Progenitor cell of endocrine pancreas (in vitro differentiated cells): ENCODE measurements around the gene TMEM229B. TPM values are rescaled to one million over a fixed set of nuclear protein-coding genes. Genes with fewer than 3 reads are reported as not detected.
"Not testable (repeated sequence)": the region's sequence is repeated elsewhere in the genome, so short reads cannot be mapped to it uniquely, and the experiment has no call there.

Experiments
- DNase-seq: peaks from one replicate; pipeline ENCODE4 v3.0.0; 2021; ENCODE audit warnings: low spot score; ENCODE audit not compliant: unreplicated experiment
- H3K27ac Mint-ChIP-seq: 2 replicates; pipeline ENCODE4 v1.8.0; 2021; ENCODE audit warnings: mild to moderate bottlenecking, moderate library complexity, mixed read lengths
- H3K27me3 Mint-ChIP-seq: 2 replicates; pipeline ENCODE4 v1.8.0; 2021; ENCODE audit warnings: mixed read lengths
- H3K36me3 Mint-ChIP-seq: 2 replicates; pipeline ENCODE4 v1.8.0; 2022; ENCODE audit warnings: mixed read lengths; ENCODE audit not compliant: insufficient read depth
- H3K4me1 Mint-ChIP-seq: 2 replicates; pipeline ENCODE4 v1.8.0; 2021; ENCODE audit warnings: low read depth, mixed read lengths
- H3K4me3 Mint-ChIP-seq: 2 replicates; pipeline ENCODE4 v1.8.0; 2021; ENCODE audit warnings: low read depth, mild to moderate bottlenecking, moderate library complexity, mixed read lengths
- H3K9me3 Mint-ChIP-seq: 2 replicates; pipeline ENCODE4 v1.8.0; 2021; ENCODE audit warnings: low read depth, mixed read lengths
- CTCF ChIP-seq: fragments of 200-600 bp; sonication (generic); IDR thresholded peaks from one replicate; pipeline ENCODE4 v1.5.0; 2021; ENCODE audit warnings: antibody characterized with exemption, mild to moderate bottlenecking; ENCODE audit not compliant: unreplicated experiment
- total RNA-seq: library from RNA; stranded (reverse); gene quantifications from 2 replicates; pipeline ENCODE4 v1.2.1, GENCODE V29; 2021

TMEM229B gene
- total RNA-seq, 1 donor from 2014 or later = 1.7 TPM

GRCh38 chr14:67456732-67457131 is 31.8 kb downstream of the TMEM229B start:
- H3K4me1 Mint-ChIP-seq = peaks cover 6% of the 10 kb centered on the region
- TF ChIP-seq CTCF = no peak
- no peaks in the 10 kb centered on the region for H3K9me3 Mint-ChIP-seq
- no peaks in the 10 kb centered on the region for H3K36me3 Mint-ChIP-seq
- H3K4me3 Mint-ChIP-seq = no peak overlapping the region
- no peak for DNase-seq
- no peak overlapping the region for H3K27ac Mint-ChIP-seq
- H3K27me3 Mint-ChIP-seq = peaks cover under 1% of the 10 kb centered on the region

GRCh38 chr14:67453575-67454300 is 34.8 kb downstream of the TMEM229B start:
- Mint-ChIP-seq H3K4me1 (peaks cover 6% of the 10 kb centered on the region), H3K27me3 (no peaks in the 10 kb centered on the region), H3K9me3 (peaks cover 7% of the 10 kb centered on the region), H3K27ac (no peak overlapping the region), H3K36me3 (peaks cover 3% of the 10 kb centered on the region), H3K4me3 (no peak overlapping the region)
- DNase-seq = no peak
- TF ChIP-seq CTCF = no peak

DNA sequence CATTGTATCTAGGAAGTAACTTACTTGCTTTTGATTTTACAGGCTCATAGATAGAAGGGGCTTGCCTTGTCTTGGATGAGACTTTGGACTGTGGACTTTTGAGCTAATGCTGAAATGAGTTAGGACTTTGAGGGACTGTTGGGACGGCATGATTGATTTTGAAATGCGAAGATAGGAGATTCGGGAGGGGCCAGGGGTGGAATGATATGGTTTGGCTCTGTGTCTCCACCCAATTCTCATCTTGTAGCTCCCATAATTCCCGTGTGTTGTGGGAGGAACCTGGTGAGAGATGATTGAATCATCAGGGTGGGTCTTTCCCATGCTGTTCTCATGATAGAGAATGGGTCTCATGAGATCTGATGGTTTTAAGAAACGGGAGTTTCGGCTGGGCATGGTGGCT is 36.9 kb downstream of the TMEM229B start:
- not testable (repeated sequence) for DNase-seq, H3K4me1 Mint-ChIP-seq, H3K27ac Mint-ChIP-seq, H3K4me3 Mint-ChIP-seq, H3K36me3 Mint-ChIP-seq, H3K27me3 Mint-ChIP-seq, H3K9me3 Mint-ChIP-seq

DNA sequence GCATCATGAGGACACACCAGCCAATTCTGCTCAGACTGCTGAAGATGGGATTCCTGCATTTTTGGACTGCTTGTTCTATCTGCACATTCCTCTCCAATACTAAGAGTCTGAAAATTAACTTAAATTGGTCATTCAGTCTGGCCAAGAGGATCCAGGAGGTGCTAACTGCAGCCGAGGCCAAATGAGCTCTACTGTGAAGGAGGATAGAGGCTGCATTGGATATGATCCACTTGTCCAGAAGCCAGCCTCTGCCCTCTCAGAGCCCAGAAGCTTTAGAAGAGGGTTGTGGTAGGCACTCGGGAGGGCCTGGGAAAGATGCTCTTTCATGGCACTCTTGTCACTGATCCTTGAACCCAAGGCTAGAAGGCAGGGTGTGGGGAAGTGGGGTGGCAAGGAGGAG is 39.4 kb downstream of the TMEM229B start:
- peaks cover 3% of the 10 kb centered on the region for H3K36me3 Mint-ChIP-seq
- H3K4me3 Mint-ChIP-seq = no peak overlapping the region
- H3K9me3 Mint-ChIP-seq = peaks cover 7% of the 10 kb centered on the region
- no peak overlapping the region for H3K27ac Mint-ChIP-seq
- DNase-seq = no peak
- H3K4me1 Mint-ChIP-seq = peaks cover 9% of the 10 kb centered on the region
- no peak for TF ChIP-seq CTCF
- no peaks in the 10 kb centered on the region for H3K27me3 Mint-ChIP-seq

DNA sequence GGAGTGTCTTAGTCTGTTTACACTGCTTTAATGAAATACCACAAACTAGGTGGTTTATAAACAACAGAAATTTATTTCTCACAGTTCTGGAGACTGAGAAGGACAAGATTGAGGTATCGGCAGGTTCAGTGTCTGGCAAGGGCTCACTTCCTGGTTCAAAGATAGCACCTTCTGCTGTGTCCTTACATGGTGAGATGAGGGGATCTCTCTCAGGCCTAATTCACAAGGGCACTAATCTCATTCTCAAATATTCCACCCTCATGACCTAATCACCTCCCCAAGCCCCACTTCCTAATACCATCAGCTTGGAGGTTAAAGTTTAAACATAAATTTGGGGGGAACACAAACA is 41.5 kb downstream of the TMEM229B start:
- H3K4me1 Mint-ChIP-seq = peaks cover 22% of the 10 kb centered on the region
- H3K27me3 Mint-ChIP-seq = no peaks in the 10 kb centered on the region
- H3K27ac Mint-ChIP-seq = no peak overlapping the region
- H3K36me3 Mint-ChIP-seq = peaks cover 3% of the 10 kb centered on the region
- H3K9me3 Mint-ChIP-seq = peaks cover 7% of the 10 kb centered on the region
- DNase-seq = no peak
- no peak overlapping the region for H3K4me3 Mint-ChIP-seq
- no peak for TF ChIP-seq CTCF

DNA sequence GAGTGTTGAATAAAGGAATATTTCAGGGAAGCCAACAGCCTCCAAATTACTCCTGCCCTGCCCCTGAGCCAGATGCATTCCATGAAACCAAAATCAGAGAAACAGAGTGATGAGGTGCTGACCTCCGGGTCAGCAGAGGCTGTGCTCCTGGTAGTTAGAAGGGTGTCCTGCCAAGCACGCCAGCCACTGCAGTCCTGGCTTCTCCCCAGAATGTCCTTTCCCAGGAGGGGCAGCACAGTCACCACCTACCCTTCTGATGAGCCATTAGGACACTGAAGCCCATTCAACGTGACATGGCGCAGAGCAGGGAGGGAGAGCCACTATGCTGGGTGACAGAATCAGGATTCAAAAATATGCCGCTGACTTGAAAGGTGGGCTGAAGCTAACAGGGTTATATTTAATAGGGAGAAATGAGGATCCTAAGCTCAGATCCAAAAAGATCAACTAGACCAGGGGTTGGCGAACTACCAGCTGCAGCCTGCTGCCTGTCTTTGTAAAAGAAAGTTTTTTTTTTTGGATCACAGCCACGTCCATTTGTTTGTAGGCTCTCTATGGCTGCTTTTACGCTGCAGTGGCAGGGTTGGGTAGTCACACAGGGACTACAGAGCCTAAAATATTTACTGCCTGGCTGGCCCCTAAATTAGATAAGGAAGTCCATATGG is 42.0 kb downstream of the TMEM229B start:
- Mint-ChIP-seq H3K4me1 (peaks cover 22% of the 10 kb centered on the region), H3K4me3 (no peak overlapping the region), H3K27me3 (no peaks in the 10 kb centered on the region), H3K27ac (no peak overlapping the region), H3K9me3 (peaks cover 7% of the 10 kb centered on the region), H3K36me3 (peaks cover 3% of the 10 kb centered on the region)
- no peak for TF ChIP-seq CTCF
- DNase-seq = no peak
